G401 (cell line): ENCODE results near the gene CEP57L1. TPM values are rescaled to one million over a fixed set of nuclear protein-coding genes. Genes with fewer than 3 reads are reported as not detected.
"Not testable (repeated sequence)": the region's sequence is repeated elsewhere in the genome, so short reads cannot be mapped to it uniquely, and the experiment has no call there.

Experiments
- DNase-seq: peaks from one replicate; pipeline ENCODE4 v3.0.0-alpha.2; 2015; ENCODE audit warnings: low spot score
- in situ Hi-C: cut with HindIII; loops from 2 replicates; pipeline ENCODE4 v1.10.0; 2016; ENCODE audit warnings: low sequenced_read_pairs, mixed read lengths
- total RNA-seq: library from RNA; depleted of rRNA; stranded (reverse); fragments of >200 nt; shearing (Covaris generic); gene quantifications from 2 replicates; pipeline ENCODE4 v1.2.3, GENCODE V29; 2014

Gene CEP57L1
- total RNA-seq, 1 experiment from 2014 or later, result 43.4 TPM

GRCh38 chr6:109096208-109096607 lies 901 bp downstream of the CEP57L1 start:
- no peak for DNase-seq

GRCh38 chr6:109097661-109098060 lies 2.4 kb downstream of the CEP57L1 start:
- DNase-seq, result no peak
- in situ Hi-C loops, result no loop called here

More at GRCh38 chr6:109096208-109096607, 901 bp downstream of the CEP57L1 start:
- in situ Hi-C loops, result no loop called here

- in situ Hi-C loops, result no loop called here
- no peak for DNase-seq
Observed at GRCh38 chr6:109102762-109103161, 7.5 kb downstream of the CEP57L1 start.

- in situ Hi-C loops, result no loop called here
- DNase-seq, result no peak
Observed at GRCh38 chr6:109103942-109104341, 8.6 kb downstream of the CEP57L1 start.

- no peak for DNase-seq
- in situ Hi-C loops, result no loop called here
Observed at GRCh38 chr6:109104512-109104911, 9.2 kb downstream of the CEP57L1 start.

GRCh38 chr6:109105681-109106080 lies 10.4 kb downstream of the CEP57L1 start:
- in situ Hi-C loops, result no loop called here
- DNase-seq, result no peak

- in situ Hi-C loops, DNase-seq: not testable (repeated sequence)
Observed at GRCh38 chr6:109109663-109110062, 14.4 kb downstream of the CEP57L1 start.

GRCh38 chr6:109112663-109113062 lies 17.4 kb downstream of the CEP57L1 start:
- DNase-seq, in situ Hi-C loops: not testable (repeated sequence)

- DNase-seq, result no peak
- in situ Hi-C loops, result no loop called here
Observed at GRCh38 chr6:109117346-109118035, 22.2 kb downstream of the CEP57L1 start.

- in situ Hi-C loops, result no loop called here
- DNase-seq, result no peak
Observed at GRCh38 chr6:109118337-109118736, 23.0 kb downstream of the CEP57L1 start.

GRCh38 chr6:109118871-109119354 lies 23.6 kb downstream of the CEP57L1 start:
- in situ Hi-C loops, result no loop called here
- no peak for DNase-seq

- in situ Hi-C loops, result no loop called here
- no peak for DNase-seq
Observed at GRCh38 chr6:109121411-109121810, 26.1 kb downstream of the CEP57L1 start.

GRCh38 chr6:109124219-109124618 lies 28.9 kb downstream of the CEP57L1 start:
- no peak for DNase-seq
- in situ Hi-C loops, result no loop called here

- in situ Hi-C loops, result no loop called here
- DNase-seq, result no peak
Observed at GRCh38 chr6:109125504-109125903, 30.2 kb downstream of the CEP57L1 start.

- in situ Hi-C loops, result no loop called here
- DNase-seq, result no peak
Observed at GRCh38 chr6:109130065-109130464, 34.8 kb downstream of the CEP57L1 start.

GRCh38 chr6:109135600-109135999 lies 40.3 kb downstream of the CEP57L1 start:
- DNase-seq, in situ Hi-C loops: not testable (repeated sequence)

GRCh38 chr6:109136039-109136438 lies 40.7 kb downstream of the CEP57L1 start:
- DNase-seq, in situ Hi-C loops: not testable (repeated sequence)

GRCh38 chr6:109136530-109136929 lies 41.2 kb downstream of the CEP57L1 start:
- in situ Hi-C loops, DNase-seq: not testable (repeated sequence)

- in situ Hi-C loops, result no loop called here
- DNase-seq, result no peak
Observed at GRCh38 chr6:109139109-109139508, 43.8 kb downstream of the CEP57L1 start.

GRCh38 chr6:109142067-109142466 lies 46.8 kb downstream of the CEP57L1 start:
- DNase-seq, in situ Hi-C loops: not testable (repeated sequence)

GRCh38 chr6:109143191-109143590 lies 47.9 kb downstream of the CEP57L1 start:
- DNase-seq, result no peak
- in situ Hi-C loops, result no loop called here
